ENCODE data around the gene NENF.

- TF ChIP-seq EZH2 (IDR thresholded peaks at IDR 0.05; ENCODE audit: borderline replicate concordance, insufficient read depth, low read depth, low read length, poor library complexity, severe bottlenecking) = no peak
- no peak for TF ChIP-seq CTCF (IDR thresholded peaks at IDR 0.05)
Measured at GRCh38 chr1:212454741-212455140, 22.0 kb downstream of the NENF start.
